ENCODE data around the gene TMEM218. TPM values are rescaled to one million over a fixed set of nuclear protein-coding genes. Genes with fewer than 3 reads are reported as not detected.
"Not testable (repeated sequence)": the region's sequence is repeated elsewhere in the genome, so short reads cannot be mapped to it uniquely, and the experiment has no call there.

The TMEM218 gene
- total and polyA plus RNA-seq, 8 donors = 0.87 to 21.1 (median 14.9) TPM

DNA sequence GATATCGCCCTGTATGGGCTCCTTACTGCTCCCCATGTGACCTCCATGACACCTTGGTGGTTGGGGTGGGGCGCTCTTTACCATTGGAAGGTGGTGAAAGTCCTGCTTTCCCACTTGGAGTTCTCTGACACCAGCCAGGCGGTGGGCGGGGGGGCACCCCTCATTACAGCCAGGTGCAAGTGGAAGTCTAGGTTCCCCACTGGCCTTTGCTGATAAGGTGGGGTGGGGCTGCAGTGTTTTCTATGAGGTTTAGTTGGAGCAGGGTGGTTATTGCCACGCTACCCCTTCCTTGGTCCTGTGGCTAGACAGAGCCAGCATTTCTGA is 53.8 kb downstream of the TMEM218 start:
- intact Hi-C loops (cut with DNase I; ENCODE audit: low total_unique reads) = no loop called here
- no peak for DNase-seq
- Histone ChIP-seq H3K27me3 (peaks cover 0 to 3% (median 0%) of the 10 kb centered on the region in 3 donors), H3K36me3 (no peaks in the 10 kb centered on the region), H3K4me1 (peaks cover 0 to 5% (median 1%) of the 10 kb centered on the region in 4 donors), H3K4me3 (no peak overlapping the region), H3K9me3 (no peaks in the 10 kb centered on the region), H3K27ac (no peak overlapping the region)
- TF ChIP-seq EP300 (IDR thresholded peaks at IDR 0.05) (no peak), POLR2AphosphoS5 (IDR thresholded peaks at IDR 0.05) (no peak), POLR2A (IDR thresholded peaks at IDR 0.05) (no peak)
- TF ChIP-seq, protein P1, sequence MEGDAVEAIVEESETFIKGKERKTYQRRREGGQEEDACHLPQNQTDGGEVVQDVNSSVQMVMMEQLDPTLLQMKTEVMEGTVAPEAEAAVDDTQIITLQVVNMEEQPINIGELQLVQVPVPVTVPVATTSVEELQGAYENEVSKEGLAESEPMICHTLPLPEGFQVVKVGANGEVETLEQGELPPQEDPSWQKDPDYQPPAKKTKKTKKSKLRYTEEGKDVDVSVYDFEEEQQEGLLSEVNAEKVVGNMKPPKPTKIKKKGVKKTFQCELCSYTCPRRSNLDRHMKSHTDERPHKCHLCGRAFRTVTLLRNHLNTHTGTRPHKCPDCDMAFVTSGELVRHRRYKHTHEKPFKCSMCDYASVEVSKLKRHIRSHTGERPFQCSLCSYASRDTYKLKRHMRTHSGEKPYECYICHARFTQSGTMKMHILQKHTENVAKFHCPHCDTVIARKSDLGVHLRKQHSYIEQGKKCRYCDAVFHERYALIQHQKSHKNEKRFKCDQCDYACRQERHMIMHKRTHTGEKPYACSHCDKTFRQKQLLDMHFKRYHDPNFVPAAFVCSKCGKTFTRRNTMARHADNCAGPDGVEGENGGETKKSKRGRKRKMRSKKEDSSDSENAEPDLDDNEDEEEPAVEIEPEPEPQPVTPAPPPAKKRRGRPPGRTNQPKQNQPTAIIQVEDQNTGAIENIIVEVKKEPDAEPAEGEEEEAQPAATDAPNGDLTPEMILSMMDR (IDR thresholded peaks at IDR 0.05) = no peak
- 82 to 93% (median 91%) methylated on average over 5 of the region's 5 CpGs for WGBS, 5 donors

DNA sequence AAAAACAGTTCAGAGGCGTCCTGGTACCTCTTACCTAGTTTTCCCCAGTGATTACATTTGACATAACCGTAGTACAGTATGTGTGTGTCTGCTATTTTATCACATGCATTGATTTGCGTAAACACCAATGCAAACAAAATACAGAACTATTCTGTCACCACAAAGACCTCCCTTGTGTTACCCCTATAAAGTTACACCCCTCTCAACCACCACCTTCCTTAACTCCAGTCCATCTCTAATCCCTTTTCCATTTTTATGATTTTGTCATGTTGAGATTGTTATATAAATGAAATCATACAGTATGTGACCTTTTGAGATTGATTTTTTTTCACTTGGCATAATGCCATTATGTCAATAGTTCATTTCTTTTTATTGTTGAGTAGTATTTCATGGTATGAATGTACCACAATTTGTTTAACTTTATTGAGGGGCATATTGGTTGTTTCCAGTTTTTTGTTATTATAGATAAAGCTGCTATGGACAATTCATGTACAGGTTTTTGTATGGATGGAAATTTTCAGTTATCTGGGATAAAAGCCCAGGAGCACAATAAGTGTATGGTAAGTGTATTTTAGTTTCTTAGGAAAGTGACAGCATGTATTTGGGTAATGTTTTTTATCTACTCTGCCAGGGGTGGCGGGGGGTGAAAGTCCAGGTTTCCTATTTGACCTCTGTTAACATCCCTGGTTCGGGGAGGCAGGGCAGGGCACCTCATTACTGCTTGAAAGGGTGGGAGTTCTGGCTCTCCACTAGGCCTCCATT is 54.3 kb downstream of the TMEM218 start:
- Histone ChIP-seq H3K27me3 (no peaks in the 10 kb centered on the region), H3K9me3 (no peaks in the 10 kb centered on the region), H3K27ac (no peak overlapping the region), H3K36me3 (no peaks in the 10 kb centered on the region), H3K4me1 (no peaks in the 10 kb centered on the region), H3K4me3 (no peak overlapping the region)
- TF ChIP-seq POLR2AphosphoS5 (IDR thresholded peaks at IDR 0.05) (no peak), EP300 (IDR thresholded peaks at IDR 0.05) (no peak), POLR2A (IDR thresholded peaks at IDR 0.05) (no peak)
- TF ChIP-seq, protein P1 (IDR thresholded peaks at IDR 0.05) = no peak
- no peak for DNase-seq
- intact Hi-C loops (cut with DNase I; ENCODE audit: low total_unique reads) = no loop called here
- WGBS, 5 donors = 57 to 65% (median 61%) methylated on average over 5 of the region's 5 CpGs

GRCh38 chr11:125056111-125056510 is 55.3 kb downstream of the TMEM218 start:
- DNase-seq; H3K4me3 ChIP-seq; H3K4me1 ChIP-seq; H3K9me3 ChIP-seq; intact Hi-C loops (cut with DNase I; ENCODE audit: low total_unique reads); H3K36me3 ChIP-seq; H3K27ac ChIP-seq; H3K27me3 ChIP-seq: not testable (repeated sequence)
- 82 to 100% (median 97%) methylated on average over 2 of the region's 2 CpGs for WGBS, 5 donors

DNA sequence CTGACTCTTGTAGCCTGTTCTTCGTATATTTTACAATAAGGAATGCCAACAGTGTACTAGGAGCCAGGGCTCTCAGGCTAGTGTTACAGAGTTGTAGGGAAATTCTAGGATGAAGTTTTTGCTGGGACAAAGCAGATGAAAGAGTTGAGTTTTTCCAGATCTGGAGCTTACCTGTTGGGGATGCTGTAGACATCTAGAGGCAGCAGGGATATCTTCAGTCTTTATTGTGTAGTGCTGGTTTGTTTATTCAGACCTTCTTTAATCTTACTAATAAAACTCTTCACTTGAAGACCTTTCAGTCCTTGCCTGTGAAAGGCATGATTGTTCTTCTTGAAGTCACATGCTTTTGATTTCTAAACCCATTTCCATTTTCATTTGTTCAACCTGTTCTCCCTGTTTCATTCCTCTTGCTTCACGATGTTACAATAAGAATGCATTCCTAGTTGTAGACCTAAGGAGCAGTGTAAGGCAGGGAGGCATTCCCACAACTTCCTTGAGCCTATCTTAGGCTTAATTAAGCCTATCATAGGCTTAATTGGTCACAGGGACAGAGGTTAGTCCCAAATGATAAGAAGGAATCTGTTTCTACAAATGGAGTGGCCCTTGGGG is 56.2 kb downstream of the TMEM218 start:
- Histone ChIP-seq H3K27ac (no peak overlapping the region), H3K9me3 (no peaks in the 10 kb centered on the region), H3K36me3 (no peaks in the 10 kb centered on the region), H3K27me3 (no peaks in the 10 kb centered on the region), H3K4me1 (no peaks in the 10 kb centered on the region), H3K4me3 (no peak overlapping the region)
- DNase-seq = peak in 1 of 2 donors; percentile 50
- 44 to 52% (median 46%) methylated on average over 2 of the region's 2 CpGs for WGBS, 5 donors
- no peak for TF ChIP-seq POLR2A (IDR thresholded peaks at IDR 0.05)
- TF ChIP-seq, protein P1 (IDR thresholded peaks at IDR 0.05) = no peak
- TF ChIP-seq POLR2AphosphoS5 (IDR thresholded peaks at IDR 0.05) = no peak
- no peak for TF ChIP-seq EP300 (IDR thresholded peaks at IDR 0.05)
- intact Hi-C loops (cut with DNase I; ENCODE audit: low total_unique reads) = no loop called here

- intact Hi-C loops (cut with DNase I; ENCODE audit: low total_unique reads) = no loop called here
- H3K27me3 ChIP-seq = no peaks in the 10 kb centered on the region
- no peak overlapping the region for H3K4me3 ChIP-seq
- WGBS, 5 donors = 63 to 95% (median 85%) methylated on average over 1 of the region's 1 CpG
- no peaks in the 10 kb centered on the region for H3K36me3 ChIP-seq
- no peak overlapping the region for H3K27ac ChIP-seq
- DNase-seq = no peak
- TF ChIP-seq POLR2A (IDR thresholded peaks at IDR 0.05) = no peak
- TF ChIP-seq EP300 (IDR thresholded peaks at IDR 0.05) = no peak
- TF ChIP-seq POLR2AphosphoS5 (IDR thresholded peaks at IDR 0.05) = no peak
- TF ChIP-seq, protein P1 (IDR thresholded peaks at IDR 0.05) = no peak
- no peaks in the 10 kb centered on the region for H3K4me1 ChIP-seq
- H3K9me3 ChIP-seq = no peaks in the 10 kb centered on the region
These were observed 58.3 kb downstream of the TMEM218 start for GRCh38 chr11:125053167-125053566.

All from stomach (tissue), 9 donors.